Omental fat pad (tissue), 4 donors: ENCODE data around the gene CDCP1. TPM values are rescaled to one million over a fixed set of nuclear protein-coding genes. Genes with fewer than 3 reads are reported as not detected.
A peak's percentile ranks its signal among the peaks of the same experiment; 100 is the strongest.
"Not testable (repeated sequence)": the region's sequence is repeated elsewhere in the genome, so short reads cannot be mapped to it uniquely, and the experiment has no call there.

Source experiments
- ATAC-seq: fragments of 150-250 bp; one replicate; pipeline ENCODE4 v1.9.1; 2016; ENCODE audit warnings: mild to moderate bottlenecking, moderate library complexity; ENCODE audit not compliant: low FRiP score
- DNase-seq: peaks from one replicate; pipeline ENCODE4 v3.0.0-alpha.2; 2019; ENCODE audit warnings: low spot score
- total RNA-seq, 4 donors: library from RNA; depleted of rRNA; stranded (reverse); fragments of >200 nt; gene quantifications; one replicate each; pipeline ENCODE4 v1.1.0, GENCODE V29; 2016
- TF ChIP-seq, protein P1 (sequence below), 3 donors: fragments of 450-650 bp; IDR thresholded peaks; one replicate each; pipeline ENCODE4 v1.5.1; 2016 to 2017; ENCODE audit warnings: antibody characterized with exemption in 3 of 3, mild to moderate bottlenecking in 3 of 3, moderate library complexity in 2 of 3

CDCP1 gene
- total RNA-seq, 4 donors from 2014 or later = 0.16 to 30.7 (median 8.2) TPM

DNA sequence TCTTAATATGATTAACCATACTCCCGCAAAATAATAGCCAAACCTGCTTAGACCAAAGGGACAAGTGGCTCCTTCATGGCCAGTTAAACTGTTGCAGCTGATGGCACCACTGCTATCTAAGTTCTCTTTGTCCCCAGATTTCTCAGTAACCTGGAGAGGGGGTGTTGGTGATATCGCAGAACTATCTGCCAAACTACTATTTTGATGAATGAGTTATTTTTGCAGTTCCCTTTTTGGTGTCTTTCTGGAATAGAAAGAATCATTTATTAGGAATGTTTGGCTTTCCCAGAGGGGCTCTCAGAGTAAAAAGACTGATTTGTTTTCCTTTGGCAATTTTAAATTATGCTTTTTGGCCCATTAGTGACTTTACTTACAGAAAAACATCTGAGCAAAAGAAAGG is 87.0 kb downstream of the CDCP1 start:
- DNase-seq (no peak), ATAC-seq (no peak)
- TF ChIP-seq, protein P1, sequence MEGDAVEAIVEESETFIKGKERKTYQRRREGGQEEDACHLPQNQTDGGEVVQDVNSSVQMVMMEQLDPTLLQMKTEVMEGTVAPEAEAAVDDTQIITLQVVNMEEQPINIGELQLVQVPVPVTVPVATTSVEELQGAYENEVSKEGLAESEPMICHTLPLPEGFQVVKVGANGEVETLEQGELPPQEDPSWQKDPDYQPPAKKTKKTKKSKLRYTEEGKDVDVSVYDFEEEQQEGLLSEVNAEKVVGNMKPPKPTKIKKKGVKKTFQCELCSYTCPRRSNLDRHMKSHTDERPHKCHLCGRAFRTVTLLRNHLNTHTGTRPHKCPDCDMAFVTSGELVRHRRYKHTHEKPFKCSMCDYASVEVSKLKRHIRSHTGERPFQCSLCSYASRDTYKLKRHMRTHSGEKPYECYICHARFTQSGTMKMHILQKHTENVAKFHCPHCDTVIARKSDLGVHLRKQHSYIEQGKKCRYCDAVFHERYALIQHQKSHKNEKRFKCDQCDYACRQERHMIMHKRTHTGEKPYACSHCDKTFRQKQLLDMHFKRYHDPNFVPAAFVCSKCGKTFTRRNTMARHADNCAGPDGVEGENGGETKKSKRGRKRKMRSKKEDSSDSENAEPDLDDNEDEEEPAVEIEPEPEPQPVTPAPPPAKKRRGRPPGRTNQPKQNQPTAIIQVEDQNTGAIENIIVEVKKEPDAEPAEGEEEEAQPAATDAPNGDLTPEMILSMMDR (IDR thresholded peaks at IDR 0.05) = no peak

DNA sequence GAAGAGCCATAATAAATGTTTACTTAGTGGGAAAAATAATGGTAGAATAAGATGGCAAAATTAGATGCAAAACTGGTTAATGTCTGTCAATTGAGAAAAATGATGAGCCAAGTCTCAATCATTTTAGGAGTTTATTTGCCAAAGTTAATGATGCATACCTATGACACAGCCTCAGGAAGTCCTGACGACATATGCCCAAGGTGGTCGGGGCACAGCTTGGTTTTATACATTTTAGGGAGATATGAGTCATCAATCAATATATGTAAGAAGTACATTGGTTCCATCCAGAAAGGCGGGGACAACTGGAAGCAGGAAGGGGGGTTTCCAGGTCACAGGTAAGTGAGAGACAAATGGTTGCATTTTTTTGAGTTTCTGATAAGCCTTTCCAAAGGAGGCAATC is 88.6 kb downstream of the CDCP1 start:
- no peak for ATAC-seq
- TF ChIP-seq, protein P1 (IDR thresholded peaks at IDR 0.05) = no peak

DNA sequence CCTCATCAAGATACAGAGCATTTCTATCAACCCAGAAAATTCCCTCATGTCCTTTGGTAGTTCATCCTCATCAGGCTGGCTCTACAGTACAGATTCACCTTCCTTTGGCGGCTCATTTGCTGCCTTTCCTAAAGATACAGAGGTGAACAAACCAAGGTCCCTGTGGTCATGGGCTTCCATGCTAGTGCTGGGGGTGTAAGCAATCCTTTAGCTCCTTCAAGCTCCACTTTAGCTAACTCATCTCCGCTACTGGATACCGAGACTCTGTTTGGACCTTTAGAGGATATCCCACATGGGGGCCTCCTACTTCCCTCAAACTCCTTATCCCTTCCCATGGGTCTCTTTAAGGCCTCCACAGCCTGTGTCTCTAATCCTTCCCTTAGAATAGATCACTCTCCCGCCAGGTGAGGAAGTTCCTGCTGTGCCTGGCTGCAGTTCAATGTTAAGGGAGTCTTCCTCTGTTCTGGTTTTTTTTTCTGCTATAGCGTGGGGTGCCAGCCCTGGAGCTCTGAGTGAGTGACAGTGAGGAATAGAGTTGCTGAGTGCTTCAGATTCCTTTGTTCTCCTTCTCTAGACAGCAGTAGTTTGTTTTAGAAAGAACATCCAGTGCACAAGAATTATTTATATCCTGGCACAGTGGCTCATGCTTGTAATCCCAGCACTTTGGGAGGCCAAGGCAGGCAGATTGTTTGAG is 89.4 kb downstream of the CDCP1 start:
- ATAC-seq (no peak), DNase-seq (no peak)
- TF ChIP-seq, protein P1 (IDR thresholded peaks at IDR 0.05) = no peak

More for the DNA sequence above, 88.6 kb downstream of the CDCP1 start:
- no peak for DNase-seq

DNA sequence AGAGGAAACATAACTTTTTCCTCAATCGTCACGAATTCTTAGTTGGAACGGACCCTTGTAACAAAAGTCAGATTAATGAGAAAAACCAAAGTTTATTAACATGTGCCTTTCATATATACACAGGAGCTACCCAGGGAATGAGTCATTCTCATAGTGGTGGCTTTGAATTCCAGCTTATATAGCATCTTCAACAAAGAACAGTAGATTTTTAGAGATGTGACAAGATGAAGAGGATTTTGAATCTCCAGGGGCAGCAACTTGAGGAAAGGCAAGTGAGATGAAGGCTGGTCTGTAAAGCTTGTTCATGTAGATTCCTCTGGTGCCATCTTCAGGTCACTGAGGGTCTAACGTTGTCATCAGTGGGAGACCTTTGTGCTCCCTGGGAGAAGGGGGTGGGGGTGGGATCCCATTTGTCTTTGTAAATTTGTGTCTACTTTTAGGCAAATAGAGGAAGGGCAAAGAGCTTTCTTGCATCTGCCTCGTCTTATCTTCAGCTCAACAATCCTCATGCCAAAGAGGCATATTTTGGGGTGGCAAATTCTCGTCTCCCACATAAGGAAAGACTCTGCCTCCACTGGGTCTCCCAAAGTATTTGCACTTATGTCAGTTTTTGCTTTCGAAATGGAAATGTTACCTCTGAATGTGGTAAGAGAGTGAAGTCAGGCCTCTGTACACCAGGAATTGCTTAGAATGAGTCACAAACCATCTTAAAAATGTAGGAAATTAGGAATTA is 90.6 kb downstream of the CDCP1 start:
- TF ChIP-seq, protein P1 (IDR thresholded peaks at IDR 0.05) = no peak
- ATAC-seq (peak; percentile 58), DNase-seq (no peak)

DNA sequence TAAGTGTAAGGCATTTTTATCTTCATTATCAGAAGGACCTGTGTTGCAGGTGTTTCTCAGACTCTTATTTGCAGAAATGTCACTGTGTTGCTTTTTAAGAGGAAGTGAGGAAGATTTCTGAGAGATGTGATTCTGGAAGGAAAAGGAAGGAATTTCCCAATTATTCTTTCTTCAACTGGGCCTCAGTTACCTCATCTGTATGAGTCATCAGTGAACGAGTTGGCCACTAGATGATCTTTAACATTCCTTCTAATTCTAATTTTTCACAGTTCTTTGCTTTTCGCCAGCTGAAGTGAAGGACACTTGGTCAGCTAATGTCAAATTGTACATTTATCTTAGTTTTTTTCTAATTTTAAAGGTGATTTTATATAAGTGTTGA is 91.2 kb downstream of the CDCP1 start:
- no peak for DNase-seq
- TF ChIP-seq, protein P1 (IDR thresholded peaks at IDR 0.05) = no peak
- ATAC-seq = peak; percentile 70

DNA sequence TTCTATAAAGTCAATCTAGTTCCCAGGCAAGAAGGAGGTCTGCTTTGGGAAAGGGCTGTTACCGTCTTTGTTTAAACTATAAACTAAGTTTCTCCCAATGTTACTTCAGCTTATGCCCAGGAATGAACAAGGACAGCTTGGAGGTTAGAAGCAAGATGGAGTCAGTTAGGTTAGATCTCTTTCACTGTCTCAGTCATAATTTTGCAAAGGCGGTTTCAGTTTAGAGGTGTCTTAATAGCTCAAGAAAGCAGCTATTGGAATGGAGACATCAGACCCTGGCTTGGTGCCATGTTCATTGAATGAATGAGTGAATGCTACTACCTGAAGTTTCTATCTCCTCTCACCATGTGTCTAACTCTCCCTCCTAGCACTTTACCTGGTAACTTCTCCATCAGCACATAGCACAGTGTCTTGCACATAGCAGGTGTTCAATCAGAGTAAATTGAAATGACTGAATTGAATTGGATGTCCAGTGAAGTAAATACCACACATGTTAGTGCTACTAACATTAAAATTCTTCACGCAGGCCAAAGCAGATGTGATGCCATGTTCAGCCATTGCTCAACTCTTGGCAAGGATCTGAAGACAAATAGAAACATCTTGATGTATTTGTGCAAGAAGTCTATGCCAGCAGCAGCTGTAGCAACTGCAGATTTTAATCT is 91.9 kb downstream of the CDCP1 start:
- no peak for DNase-seq
- peak; percentile 74 for ATAC-seq
- TF ChIP-seq, protein P1 (IDR thresholded peaks at IDR 0.05) = no peak

DNA sequence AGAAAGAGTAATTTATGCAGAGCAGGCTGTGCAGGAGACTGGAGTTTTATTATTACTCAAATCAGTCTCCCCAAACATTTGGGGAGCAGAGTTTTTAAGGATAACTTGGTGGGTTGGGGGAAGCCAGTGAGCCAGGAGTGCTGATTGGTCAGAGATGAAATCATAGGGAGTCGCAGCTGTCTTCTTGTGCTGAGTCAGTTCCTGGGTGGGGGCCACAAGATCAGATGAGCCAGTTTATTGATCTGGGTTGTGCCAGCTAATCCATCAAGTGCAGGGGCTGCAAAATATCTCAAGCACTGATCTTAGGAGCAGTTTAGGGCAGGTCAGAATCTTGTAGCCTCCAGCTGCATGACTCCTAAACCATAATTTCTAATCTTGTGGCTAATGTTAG is 92.4 kb downstream of the CDCP1 start:
- not testable (repeated sequence) for ATAC-seq, DNase-seq
